Measurements from ENCODE around the gene TNRC18.
"Not testable (repeated sequence)": the region's sequence is repeated elsewhere in the genome, so short reads cannot be mapped to it uniquely, and the experiment has no call there.

Gene TNRC18, protein sequence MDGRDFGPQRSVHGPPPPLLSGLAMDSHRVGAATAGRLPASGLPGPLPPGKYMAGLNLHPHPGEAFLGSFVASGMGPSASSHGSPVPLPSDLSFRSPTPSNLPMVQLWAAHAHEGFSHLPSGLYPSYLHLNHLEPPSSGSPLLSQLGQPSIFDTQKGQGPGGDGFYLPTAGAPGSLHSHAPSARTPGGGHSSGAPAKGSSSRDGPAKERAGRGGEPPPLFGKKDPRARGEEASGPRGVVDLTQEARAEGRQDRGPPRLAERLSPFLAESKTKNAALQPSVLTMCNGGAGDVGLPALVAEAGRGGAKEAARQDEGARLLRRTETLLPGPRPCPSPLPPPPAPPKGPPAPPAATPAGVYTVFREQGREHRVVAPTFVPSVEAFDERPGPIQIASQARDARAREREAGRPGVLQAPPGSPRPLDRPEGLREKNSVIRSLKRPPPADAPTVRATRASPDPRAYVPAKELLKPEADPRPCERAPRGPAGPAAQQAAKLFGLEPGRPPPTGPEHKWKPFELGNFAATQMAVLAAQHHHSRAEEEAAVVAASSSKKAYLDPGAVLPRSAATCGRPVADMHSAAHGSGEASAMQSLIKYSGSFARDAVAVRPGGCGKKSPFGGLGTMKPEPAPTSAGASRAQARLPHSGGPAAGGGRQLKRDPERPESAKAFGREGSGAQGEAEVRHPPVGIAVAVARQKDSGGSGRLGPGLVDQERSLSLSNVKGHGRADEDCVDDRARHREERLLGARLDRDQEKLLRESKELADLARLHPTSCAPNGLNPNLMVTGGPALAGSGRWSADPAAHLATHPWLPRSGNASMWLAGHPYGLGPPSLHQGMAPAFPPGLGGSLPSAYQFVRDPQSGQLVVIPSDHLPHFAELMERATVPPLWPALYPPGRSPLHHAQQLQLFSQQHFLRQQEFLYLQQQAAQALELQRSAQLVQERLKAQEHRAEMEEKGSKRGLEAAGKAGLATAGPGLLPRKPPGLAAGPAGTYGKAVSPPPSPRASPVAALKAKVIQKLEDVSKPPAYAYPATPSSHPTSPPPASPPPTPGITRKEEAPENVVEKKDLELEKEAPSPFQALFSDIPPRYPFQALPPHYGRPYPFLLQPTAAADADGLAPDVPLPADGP (N-terminal part only)

DNA sequence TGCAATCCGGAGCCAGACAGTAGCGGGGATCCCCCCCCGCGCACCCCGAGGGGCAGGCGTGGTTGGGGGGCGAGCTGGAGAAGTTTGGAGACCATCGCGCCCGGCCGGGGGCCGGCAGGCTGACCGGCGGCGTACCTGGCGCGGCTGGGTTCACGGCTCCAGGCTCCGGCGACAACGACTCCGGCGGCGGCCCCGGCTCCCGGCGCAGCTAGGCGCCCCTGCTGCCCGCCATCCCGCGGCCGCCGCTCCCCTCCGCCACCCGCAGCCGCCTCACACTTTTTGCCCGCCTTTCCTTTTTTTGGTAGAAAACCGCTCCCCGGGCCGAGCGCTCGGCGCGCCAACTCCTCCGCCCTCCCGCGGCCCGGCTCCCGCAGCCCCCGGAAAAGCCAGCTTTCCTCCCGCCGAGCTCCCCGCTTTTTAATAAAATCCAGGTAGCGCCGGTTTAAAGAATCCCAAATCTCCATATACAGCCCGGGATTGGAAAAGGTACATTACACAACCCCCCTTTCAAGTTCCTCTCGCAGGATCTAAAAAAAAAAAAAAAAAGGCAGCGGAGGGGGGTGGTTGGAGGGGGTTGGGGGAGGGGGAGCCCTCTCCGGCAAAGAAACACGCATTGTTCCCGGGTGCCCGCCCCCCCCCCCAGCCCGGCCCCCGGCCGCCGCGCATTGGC is at the start of gene TNRC18:
Gene TNRC18 (minus strand): TSS at position 529 of the 670 bp plus-strand sequence. CDS start 2,588 bp downstream, outside the sequence.
- no peak for DNase-seq (ENCODE audit: low read depth)

DNA sequence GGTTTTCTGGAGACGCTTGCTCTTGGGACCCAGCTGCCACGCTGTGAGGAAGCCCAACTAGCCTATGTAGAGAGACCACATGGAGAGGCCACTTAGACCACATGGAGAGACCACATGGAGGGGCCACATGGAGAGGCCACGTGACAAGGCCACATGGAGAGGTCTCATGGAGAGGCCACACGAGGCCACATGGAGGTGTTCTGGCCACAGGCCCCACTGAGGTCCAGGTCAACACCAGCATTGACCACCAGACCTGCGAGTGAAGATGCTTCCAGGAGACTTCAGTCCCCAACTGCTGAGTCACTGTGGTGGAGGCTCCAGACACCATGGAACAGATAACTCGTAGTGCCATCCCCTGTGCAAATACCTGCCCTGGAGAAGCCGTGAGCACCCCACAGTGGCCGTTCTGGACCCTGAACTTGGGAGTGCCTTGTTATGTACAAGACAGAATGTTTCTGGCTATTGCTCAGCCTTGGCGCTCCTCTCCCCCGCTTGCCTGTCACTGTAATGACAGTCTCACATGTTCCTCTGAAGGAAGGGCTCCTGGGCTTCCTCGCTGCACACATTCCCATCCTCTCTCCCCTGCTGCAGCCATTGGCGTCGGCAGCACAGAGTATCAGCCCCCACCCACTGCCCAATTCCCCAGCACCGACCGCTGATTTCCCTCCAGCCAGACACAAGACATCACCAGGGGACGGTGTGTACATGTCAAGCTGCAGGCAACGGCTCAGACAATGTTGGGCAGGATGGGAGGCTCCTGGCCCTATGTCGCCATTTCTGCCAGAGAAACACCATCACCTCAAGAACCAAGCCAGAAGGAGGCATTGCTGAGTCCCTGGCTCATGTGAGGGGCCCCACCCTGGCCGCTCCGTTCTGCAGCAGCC is 49.0 kb upstream of the TNRC18 start:
- no peak for DNase-seq (ENCODE audit: low read depth)

- not testable (repeated sequence) for DNase-seq (ENCODE audit: low read depth)
Measured at GRCh38 chr7:5471623-5472022, 48.0 kb upstream of the TNRC18 start.

DNA sequence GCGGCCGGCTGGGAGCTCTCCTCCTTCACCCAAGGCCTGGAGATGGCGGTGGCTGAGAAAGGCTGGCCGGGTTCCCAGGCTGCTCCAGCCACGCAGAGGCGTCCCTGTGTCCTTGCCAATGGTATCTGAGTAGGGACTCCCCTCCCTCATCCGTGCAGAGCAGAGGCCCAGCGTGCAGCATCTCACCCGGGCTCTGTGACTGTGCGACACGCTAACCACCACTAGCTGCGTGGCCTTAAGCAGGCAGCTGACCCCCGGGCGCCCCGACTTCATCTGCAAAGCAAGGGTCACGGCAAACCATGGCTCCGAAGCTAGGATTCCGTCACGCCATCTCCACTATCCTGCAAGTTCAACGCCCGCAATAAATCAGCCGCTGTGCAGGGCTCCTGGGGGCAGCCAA is 47.2 kb upstream of the TNRC18 start:
- DNase-seq (ENCODE audit: low read depth) = no peak

GRCh38 chr7:5470167-5470532 is 46.5 kb upstream of the TNRC18 start:
- DNase-seq (ENCODE audit: low read depth) = no peak

DNA sequence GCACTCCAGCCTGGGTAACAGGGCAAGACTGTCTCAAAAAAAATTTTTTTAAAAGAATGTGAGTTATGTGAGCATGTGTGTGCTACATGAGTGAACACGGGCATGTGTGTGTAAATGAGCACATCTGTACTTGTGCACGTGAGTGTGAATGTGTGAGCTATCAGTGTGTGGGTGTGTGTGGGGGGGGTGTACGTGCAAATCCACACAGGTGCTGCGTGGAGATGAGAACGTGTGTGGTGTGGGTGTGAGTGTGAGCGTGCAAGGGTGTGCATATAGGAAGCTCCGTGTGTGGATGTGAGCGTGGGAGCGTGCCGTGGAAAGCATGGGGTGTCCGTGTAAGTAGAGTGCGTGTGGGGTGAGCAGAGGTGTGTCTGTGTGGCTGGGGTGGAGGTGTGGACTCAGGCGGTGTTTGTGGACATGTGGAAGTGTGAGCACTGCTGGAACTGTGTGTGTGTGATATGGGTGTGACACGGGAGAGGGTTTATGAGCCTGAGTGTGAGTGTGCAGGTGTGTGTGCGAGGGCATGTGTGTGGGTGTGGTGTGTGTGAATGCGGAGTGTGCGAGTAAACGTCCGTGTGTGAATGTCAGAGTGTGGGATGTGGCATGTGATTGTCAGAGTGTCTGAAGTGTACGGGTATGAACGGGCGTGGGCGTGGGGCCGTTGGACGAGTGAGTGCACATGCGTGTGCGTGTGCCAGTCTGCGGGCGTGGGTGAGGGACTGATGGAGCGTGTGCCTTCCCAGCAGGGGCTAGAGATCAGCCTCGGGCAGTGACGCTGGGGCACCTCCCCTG is 45.9 kb upstream of the TNRC18 start:
- DNase-seq (ENCODE audit: low read depth) = no peak

- no peak for DNase-seq (ENCODE audit: low read depth)
Measured at GRCh38 chr7:5467645-5468044, 44.0 kb upstream of the TNRC18 start.

DNA sequence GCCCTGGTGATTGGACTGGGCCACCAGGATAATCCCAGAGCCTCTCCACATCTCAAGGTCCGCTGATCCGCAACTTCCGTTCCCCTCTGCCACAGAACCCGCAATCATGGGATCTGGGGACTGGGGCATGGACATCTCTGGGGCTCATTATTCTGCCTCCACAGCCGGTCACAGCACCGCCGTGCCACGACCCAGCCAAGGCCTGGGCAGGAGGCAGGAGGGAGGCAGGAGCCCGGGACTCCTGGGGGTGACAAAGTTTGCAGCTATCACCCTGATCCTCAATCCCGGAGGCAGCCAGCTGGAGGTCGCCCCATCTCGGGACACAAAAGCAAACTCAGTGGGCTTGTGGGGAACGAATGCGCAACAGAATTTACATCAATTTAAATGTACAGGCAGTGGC is 42.9 kb upstream of the TNRC18 start:
- DNase-seq (ENCODE audit: low read depth) = no peak

DNA sequence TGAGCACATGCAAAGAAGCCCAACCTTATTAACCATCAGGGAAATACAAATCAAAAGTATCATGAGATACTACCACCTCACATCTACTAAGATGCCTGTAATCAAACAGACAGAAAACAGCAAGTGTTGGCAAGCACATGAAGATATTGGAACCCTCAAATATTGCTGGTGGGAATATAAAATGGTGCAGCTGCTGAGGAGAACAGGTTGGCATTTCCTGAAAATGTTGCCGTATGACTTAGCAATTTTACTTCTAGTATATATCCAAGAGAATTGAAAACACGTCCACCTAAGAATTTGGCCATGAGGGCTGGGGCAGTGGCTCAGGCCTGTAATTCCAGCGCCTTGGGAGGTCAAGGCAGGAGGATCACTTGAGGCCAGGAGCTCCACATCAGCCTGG is 39.4 kb upstream of the TNRC18 start:
- DNase-seq (ENCODE audit: low read depth) = no peak

DNA sequence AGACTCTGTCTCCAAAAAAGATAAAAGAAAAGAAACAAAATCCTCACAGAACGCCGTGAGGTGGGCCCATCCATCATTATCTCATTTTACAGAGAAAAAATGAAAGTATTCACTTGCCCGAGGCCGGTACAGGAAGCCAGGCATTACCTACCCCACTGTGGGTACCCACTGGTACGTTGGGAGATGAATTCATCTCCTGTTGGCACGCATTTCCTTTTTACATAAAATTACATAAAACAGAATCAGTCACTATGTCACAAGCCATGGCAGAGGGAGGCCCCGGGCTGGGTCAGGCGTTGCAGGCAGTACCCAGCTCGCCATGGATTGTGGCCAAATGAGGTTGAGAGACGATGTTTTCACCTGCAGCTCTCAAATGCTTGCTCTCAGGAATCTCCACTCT is 38.6 kb upstream of the TNRC18 start:
- no peak for DNase-seq (ENCODE audit: low read depth)

DNA sequence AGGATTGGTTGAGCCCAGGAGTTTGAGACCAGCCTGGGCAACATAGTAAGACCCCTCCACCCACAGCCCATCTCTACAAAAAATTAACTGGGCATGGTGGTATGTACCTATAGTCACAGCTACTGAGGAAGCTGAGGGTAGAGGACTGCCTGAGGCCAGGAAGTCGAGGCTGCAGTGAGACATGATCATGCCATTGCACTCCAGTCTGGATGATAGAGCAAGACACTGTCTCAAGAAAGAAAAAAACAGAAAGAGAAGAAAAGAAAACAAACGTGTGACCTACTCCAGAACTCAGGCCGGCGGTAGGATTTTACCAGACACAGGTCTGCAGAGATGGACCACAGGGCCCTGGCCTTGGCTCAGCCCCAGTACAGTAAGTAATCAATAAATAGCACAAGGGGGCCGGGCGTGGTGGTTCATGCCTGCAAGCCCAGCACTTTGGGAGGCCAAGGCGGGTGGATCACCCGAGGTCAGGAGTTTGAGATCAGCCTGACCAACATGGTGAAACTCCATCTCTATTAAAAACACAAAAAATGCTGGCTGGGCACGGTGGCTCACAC is 35.4 kb upstream of the TNRC18 start:
- no peak for DNase-seq (ENCODE audit: low read depth)

GRCh38 chr7:5457245-5457735 is 33.7 kb upstream of the TNRC18 start:
- DNase-seq (ENCODE audit: low read depth) = no peak

GRCh38 chr7:5456409-5456808 is 32.8 kb upstream of the TNRC18 start:
- DNase-seq (ENCODE audit: low read depth) = no peak

DNA sequence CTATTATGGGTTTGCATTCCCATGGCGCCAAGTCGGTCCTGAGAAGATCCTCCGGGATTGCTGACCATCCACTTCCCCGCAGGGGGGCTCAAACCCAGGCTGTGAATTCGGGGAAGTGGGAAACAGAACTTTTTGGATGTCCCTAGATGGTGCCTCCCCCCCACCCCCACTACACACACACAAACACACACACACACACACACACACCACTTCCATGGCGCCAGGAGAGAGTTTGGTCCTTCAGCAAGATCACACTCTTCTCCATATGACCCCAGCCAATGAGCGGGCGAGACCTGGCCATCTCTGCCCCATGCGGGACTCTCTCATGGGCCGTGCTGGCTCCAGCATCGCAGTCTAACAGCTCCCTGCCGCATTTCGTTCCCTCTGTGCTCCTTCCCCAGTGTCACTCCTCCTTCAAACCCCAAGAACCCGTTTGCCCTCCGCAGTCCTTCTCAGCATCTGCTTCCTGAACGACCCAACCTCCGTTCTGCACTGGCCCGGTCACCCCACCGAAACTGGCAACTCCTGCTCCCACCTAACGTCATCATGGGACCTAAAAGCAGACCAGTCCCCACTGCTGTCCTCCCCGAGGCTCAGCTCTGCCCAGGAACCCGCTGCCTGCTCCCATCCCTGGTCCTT is 32.1 kb upstream of the TNRC18 start:
- no peak for DNase-seq (ENCODE audit: low read depth)

DNA sequence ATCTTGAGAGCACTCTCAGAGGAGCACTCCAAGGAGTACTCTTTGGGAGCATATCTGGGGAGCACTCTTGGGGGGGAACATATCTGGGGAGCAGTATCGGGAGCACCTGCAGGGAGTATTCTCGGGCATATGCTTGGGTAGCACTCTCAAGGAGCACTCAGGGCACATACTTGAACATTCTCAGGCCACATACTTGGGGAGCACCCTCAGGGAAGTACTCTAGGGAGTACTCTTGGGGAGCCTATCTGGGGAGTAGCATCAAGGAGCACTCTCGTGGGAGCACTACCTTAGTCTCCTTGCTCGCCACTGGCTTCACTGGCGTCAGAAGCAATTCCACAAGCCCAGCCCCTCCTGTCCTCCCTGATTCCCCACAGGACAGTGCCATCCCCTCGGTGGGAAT is 31.5 kb upstream of the TNRC18 start:
- DNase-seq (ENCODE audit: low read depth) = no peak

DNA sequence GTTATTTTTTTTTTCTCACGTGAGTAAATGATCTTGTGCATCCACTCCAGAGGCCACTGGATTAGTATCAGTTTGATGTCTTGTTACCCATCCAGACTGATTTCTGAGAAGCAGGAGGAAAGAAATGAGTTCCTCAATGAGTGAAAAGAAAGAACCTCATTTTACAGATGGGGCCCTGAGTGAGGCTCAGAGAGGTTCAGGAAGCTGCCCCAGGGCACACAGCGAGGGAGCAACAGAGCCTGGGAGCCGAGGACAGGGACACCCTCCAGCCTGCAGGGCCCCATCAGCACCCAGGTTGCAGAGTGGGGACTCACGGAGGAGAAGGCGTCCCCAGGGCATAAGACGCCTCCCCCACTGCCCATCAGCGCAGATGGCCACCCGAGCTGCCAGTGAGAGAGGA is 30.9 kb upstream of the TNRC18 start:
- no peak for DNase-seq (ENCODE audit: low read depth)

DNA sequence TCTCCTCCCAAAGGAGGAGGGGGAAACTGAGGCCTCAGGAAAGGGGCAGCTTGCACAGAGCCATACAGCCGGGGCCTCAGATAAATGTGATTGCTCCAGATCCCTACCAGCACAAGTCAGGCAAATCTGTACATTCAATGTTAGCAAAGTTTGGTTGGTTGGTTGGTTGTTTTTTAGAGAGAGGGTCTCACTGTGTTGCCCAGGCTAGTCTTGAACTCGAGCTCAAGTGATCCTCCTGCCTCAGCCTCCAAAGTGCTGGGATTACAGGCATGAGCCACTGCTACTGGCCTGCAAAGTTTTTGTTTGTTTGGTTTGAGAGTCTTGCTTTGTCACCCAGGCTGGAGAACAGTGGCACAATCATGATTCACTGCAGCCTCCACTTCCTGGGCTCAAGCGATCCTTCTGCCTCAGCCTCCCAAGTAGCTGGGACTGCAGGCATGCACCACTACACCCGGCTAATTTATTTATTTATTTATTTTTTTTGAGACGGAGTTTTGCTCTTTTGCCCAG is 30.0 kb upstream of the TNRC18 start:
- DNase-seq (ENCODE audit: low read depth) = no peak

DNA sequence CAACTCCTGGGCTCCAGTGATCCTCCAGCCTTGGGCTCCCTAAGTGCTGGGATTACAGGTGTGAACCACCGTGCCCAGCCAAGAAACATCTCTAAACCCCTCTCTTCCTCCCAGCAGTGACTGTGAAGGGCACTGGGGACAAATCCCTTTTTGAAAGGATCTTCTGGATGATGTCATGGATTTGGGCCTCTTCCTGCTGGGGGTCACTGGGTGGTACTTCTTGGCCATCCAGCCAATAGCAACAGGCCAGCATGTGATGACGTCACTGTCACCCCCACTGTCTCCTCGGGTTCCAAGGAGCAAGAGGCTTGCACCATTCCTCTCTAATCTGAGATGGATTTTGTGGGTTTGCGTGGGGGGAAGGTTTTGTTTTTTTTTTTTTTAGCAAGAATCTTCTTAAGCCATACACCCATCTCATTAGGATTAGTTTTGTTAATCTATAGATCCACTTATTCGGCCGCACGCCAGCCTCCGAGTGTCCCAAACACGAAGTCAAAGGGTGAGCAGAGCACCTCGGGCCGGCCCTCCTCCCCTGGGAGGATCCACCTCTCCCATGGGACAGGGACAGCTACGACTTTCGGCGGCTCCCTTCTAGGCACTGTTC is 29.4 kb upstream of the TNRC18 start:
- peak; percentile 87 for DNase-seq (ENCODE audit: low read depth)

GRCh38 chr7:5452470-5452899 is 28.9 kb upstream of the TNRC18 start:
- no peak for DNase-seq (ENCODE audit: low read depth)
